Mammary epithelial cell (primary cell): ENCODE data around the gene LTBR.

Experiments used
- CTCF ChIP-seq, 2 donors: IDR thresholded peaks in 1 of 2; conservative IDR thresholded peaks in 1 of 2; 2 replicates each; pipeline ENCODE4 v1.5.1; 2011 to 2012; ENCODE audit warnings: inconsistent platforms in 2 of 2, low read length in 2 of 2, mild to moderate bottlenecking in 2 of 2, control low read depth in 1 of 2, low read depth in 1 of 2; ENCODE audit not compliant: insufficient read depth in 1 of 2; ENCODE audit errors: extremely low read depth in 1 of 2
- EZH2 ChIP-seq: IDR thresholded peaks from 2 replicates; pipeline ENCODE4 v1.6.1; 2012; ENCODE audit warnings: low read length, inconsistent platforms, borderline replicate concordance

DNA sequence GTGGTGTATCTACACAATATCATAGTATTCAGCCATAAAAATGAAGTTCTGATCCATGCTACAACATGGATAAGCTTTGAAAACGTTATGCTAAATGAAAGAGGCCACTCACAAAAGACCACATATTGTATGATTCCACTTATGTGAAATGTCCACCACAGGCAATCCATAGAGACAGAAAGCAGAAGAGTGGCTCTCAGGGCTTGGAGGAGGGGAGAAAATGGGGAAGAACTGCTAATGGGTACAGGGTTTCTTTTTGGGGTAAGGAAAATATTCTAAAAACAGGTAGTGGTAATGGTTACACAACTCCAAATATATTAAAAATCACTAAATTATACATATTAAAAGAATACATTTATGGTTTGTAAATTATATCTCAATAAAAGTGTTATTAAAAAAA is 25.1 kb upstream of the LTBR start:
- TF ChIP-seq CTCF (conservative IDR thresholded peaks at IDR 0.05 in 1 of 2, IDR thresholded peaks at IDR 0.05 in 1 of 2; ENCODE audit: extremely low read depth in 1 of 2, insufficient read depth in 1 of 2, low read depth in 1 of 2, low read length in 2 of 2) (no peak), EZH2 (no peak)
